Colonic mucosa (tissue), 4 donors: ENCODE results near the gene SETD2. TPM values are rescaled to one million over a fixed set of nuclear protein-coding genes. Genes with fewer than 3 reads are reported as not detected.

ENCODE experiments used
- DNase-seq: peaks from one replicate; pipeline ENCODE4 v3.0.0-alpha.2; 2020
- H3K27ac ChIP-seq: fragments of 200-600 bp; one replicate; pipeline ENCODE4 v1.8.0; 2021
- H3K27me3 ChIP-seq: fragments of 200-600 bp; one replicate; pipeline ENCODE4 v1.8.0; 2021
- H3K36me3 ChIP-seq: fragments of 200-600 bp; one replicate; pipeline ENCODE4 v1.8.0; 2021
- H3K4me1 ChIP-seq: fragments of 200-600 bp; one replicate; pipeline ENCODE4 v1.8.0; 2021; ENCODE audit warnings: mild to moderate bottlenecking
- H3K4me3 ChIP-seq: fragments of 200-600 bp; one replicate; pipeline ENCODE4 v1.8.0; 2021
- H3K9ac ChIP-seq, 2 donors: one replicate each; pipeline ENCODE4 v1.7.0; 2013; ENCODE audit warnings: control low read depth in 2 of 2, low read depth in 2 of 2, low read length in 2 of 2
- H3K9me3 ChIP-seq: fragments of 200-600 bp; one replicate; pipeline ENCODE4 v1.8.0; 2021
- CTCF ChIP-seq: fragments of 200-600 bp; IDR thresholded peaks from one replicate; pipeline ENCODE4 v1.8.0; 2022; ENCODE audit warnings: antibody characterized with exemption, mild to moderate bottlenecking
- intact Hi-C: fragments of 100-400 bp; cut with DNase I; formaldehyde crosslinking; loops from one replicate; pipeline ENCODE4 v1.14.1; 2022
- total RNA-seq, 2 donors: library from RNA; stranded (reverse); fragmentation: NEBNext Ultra II Directional in 1 of 2; extraction: Animal tissue kit (Norgen Biotek cat#: 25700) in 1 of 2; gene quantifications; one replicate each; pipeline ENCODE4 v1.2.1, GENCODE V29; 2021
- donor health status: healthy.
- donor health status: DM: no; HTN: no; CAD: no.
- donor health status: DM: no; HTN: no; CAD: no.

Gene SETD2
- total RNA-seq, 2 donors from 2014 or later: 39.5 to 48.6 TPM

GRCh38 chr3:47103619-47104018, 60.3 kb downstream of the SETD2 start:
- no peak for DNase-seq
- H3K36me3 ChIP-seq: peaks cover 8% of the 10 kb centered on the region
- no peaks in the 10 kb centered on the region for H3K4me1 ChIP-seq
- no peak overlapping the region for H3K9ac ChIP-seq
- intact Hi-C loops: no loop called here
- H3K4me3 ChIP-seq: no peak overlapping the region
- H3K27ac ChIP-seq: no peak overlapping the region
- H3K9me3 ChIP-seq: no peaks in the 10 kb centered on the region
- TF ChIP-seq CTCF: no peak
- no peaks in the 10 kb centered on the region for H3K27me3 ChIP-seq

- peaks cover 8% of the 10 kb centered on the region for H3K36me3 ChIP-seq
- intact Hi-C loops: no loop called here
- no peak overlapping the region for H3K9ac ChIP-seq
- no peaks in the 10 kb centered on the region for H3K9me3 ChIP-seq
- no peaks in the 10 kb centered on the region for H3K4me1 ChIP-seq
- no peak for TF ChIP-seq CTCF
- H3K4me3 ChIP-seq: no peak overlapping the region
- no peaks in the 10 kb centered on the region for H3K27me3 ChIP-seq
- no peak overlapping the region for H3K27ac ChIP-seq
- no peak for DNase-seq
These were observed 61.8 kb downstream of the SETD2 start for GRCh38 chr3:47102081-47102600.

- Histone ChIP-seq H3K4me1 (no peaks in the 10 kb centered on the region), H3K4me3 (no peak overlapping the region), H3K9ac (no peak overlapping the region), H3K27me3 (no peaks in the 10 kb centered on the region), H3K36me3 (peaks cover 8% of the 10 kb centered on the region), H3K27ac (no peak overlapping the region), H3K9me3 (no peaks in the 10 kb centered on the region)
- DNase-seq: no peak
- intact Hi-C loops: no loop called here
- TF ChIP-seq CTCF: no peak
These were observed 65.0 kb downstream of the SETD2 start for GRCh38 chr3:47098910-47099309.

GRCh38 chr3:47097864-47098263, 66.0 kb downstream of the SETD2 start:
- Histone ChIP-seq H3K27ac (no peak overlapping the region), H3K27me3 (no peaks in the 10 kb centered on the region), H3K4me3 (no peak overlapping the region), H3K9ac (no peak overlapping the region), H3K36me3 (peaks cover 2% of the 10 kb centered on the region), H3K9me3 (no peaks in the 10 kb centered on the region), H3K4me1 (no peaks in the 10 kb centered on the region)
- no peak for TF ChIP-seq CTCF
- DNase-seq: no peak
- intact Hi-C loops: no loop called here

GRCh38 chr3:47096959-47097358, 67.0 kb downstream of the SETD2 start:
- Histone ChIP-seq H3K9me3 (no peaks in the 10 kb centered on the region), H3K36me3 (no peaks in the 10 kb centered on the region)
- intact Hi-C loops: no loop called here

More at GRCh38 chr3:47096959-47097358, 67.0 kb downstream of the SETD2 start:
- no peak overlapping the region for H3K9ac ChIP-seq
- H3K4me1 ChIP-seq: no peaks in the 10 kb centered on the region
- H3K27me3 ChIP-seq: no peaks in the 10 kb centered on the region
- no peak for DNase-seq
- TF ChIP-seq CTCF: no peak
- H3K4me3 ChIP-seq: no peak overlapping the region
- no peak overlapping the region for H3K27ac ChIP-seq
